GM18511 (cell line): ENCODE data around the gene DERA.
"Not testable (repeated sequence)": the region's sequence is repeated elsewhere in the genome, so short reads cannot be mapped to it uniquely, and the experiment has no call there.

Experiments used
- ATAC-seq: cut with Tn5 transposase; IDR thresholded peaks from one replicate; pipeline ENCODE4 v1.9.1; 2021; ENCODE audit warnings: mild to moderate bottlenecking, moderate library complexity; ENCODE audit not compliant: unreplicated experiment

Gene DERA

DNA sequence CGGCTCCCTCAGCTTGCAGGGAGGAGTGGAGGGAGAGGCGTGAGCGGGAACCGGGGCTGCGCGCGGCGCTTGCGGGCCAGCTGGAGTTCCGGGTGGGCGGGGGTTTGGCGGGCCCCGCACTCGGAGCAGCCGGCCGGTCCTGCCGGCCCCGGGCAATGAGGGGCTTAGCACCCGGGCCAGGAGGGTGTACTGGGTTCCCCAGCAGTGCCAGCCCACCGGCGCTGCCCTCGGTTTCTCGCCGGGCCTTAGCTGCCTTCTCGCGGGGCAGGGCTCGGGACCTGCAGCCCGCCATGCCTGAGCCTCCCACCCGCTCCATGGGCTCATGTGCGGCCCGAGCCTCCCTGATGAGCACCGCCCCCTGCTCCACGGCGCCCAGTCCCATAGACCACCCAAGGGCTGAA is 146.2 kb downstream of the DERA start:
- not testable (repeated sequence) for ATAC-seq

DNA sequence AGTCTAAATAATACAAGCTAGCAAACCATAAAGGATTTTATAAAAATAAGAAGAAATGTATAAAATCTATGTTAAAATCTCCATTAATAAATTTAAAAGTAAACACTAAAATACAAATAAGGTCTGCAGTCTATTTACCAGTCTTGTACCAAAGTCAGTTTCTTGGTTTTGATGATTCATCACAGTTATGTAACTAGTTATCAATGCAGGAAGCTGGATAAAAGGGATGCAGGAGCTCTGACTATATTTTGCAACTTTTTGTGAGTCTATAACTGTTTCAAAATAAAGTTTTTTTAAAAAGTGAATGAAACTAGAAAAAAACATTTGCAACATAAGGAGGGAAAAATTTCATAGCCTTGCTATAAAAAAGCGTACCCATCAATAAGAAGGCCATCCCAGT is 151.5 kb downstream of the DERA start:
- no peak for ATAC-seq

DNA sequence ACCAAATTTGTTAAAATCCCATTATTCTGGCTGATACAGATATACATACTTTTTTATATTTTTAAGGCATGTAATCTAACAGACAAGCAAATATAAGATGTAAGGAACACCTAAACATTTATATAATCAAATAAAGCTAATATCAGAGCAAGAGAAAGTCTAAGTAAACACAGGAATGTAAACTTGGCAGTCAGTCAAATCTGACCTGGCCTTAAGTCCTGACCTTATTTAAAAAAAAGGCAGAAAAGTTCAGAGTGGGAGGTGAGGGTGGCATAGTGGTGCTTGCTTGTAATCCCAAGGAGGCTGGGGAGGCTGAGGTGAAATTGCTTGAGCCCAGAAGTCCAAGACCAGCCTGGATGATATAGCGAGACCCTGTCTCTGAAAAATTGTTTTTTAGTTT is 152.6 kb downstream of the DERA start:
- no peak for ATAC-seq

DNA sequence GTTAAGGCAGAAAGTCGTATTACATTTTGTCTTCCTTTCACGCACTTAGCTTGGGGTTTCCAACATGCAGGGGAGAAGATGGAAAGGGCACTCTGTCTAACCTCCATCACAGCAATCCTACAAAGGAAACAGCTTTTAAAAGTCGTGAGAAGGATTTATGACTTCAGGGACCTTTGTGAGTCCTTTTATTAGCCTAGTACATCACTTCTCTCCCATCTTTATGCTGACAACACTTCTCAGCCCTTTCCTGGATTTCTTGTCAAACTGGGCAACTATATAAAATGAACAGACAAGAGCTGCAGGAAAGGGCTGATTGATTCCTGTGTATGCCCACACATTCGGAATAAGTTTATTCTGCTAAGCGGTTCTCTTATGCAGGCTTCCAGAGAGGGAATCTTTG is 159.0 kb downstream of the DERA start:
- no peak for ATAC-seq

DNA sequence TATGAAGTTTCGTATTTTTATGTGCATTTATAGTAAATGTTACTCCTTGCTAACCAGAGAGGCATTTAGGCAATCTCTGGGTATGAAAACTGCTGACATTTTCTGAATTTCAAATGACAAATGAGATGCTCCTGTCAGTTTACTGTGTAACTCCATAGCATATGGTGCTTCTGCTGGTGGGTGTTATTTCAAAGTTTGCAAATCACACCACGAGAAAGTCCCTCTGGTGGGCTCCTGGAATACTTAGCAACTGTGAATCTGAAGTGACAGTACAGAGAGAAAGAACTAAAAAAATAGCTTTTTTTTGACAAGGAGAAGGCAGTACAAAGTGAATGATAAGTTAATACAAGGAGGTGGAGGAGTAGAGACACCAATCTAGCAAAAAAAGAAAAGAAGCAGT is 161.5 kb downstream of the DERA start:
- no peak for ATAC-seq

DNA sequence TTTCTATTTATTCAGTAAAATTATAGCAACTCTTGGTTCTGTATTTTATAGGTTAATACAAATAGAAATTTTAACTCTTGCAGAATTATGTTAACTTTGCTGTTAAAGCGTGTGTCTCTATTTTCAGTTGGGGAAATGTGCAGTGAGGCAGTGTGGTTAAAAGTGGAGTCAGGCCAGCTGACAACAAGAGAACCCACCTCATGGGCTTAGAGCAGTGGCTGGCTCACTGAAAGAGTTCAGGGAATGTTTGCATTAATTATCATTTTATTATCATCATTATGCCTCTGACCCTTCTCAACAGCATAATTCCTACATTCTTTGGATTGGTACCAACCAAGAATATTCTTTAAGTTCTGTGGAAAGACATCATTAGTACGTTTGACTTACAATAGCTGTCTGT is 163.8 kb downstream of the DERA start:
- ATAC-seq = no peak

DNA sequence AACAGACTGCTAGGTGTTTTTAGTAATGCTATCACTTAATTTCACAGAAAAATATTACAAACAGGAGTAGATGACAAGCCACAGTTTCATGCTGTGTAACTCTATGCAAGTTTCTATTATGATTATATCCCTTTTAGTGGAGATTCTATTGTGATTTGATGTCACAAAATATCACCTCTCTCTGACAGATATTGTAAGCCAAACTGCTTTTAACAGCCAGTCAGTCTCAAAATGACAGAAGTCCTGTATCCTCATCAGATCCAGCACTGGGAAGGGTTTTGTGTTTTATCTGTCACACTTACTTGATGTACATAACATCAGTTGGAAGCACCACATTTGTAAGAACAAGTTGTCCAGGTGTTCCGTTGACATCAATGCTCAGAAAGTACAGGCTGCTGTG is 164.8 kb downstream of the DERA start:
- no peak for ATAC-seq

DNA sequence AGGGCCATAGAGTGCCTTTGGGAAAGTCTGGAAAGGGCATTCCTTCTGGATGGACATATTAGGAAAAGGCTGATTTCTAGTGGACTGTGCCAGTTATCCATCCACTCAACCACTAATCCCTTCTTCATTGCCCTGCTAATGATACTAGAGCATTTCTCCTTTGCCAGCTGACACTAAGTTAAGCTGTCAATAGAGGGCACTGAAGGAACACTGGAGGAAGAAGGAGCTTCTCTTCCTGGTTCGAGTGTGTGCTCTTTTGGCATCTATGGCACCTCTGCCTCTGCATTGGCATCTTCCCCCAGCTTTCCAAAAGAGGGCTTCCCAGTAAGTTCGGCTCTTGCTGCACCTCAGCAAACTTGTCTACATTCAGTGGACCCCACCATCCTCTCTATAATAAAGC is 165.4 kb downstream of the DERA start:
- peak; percentile 87 for ATAC-seq

DNA sequence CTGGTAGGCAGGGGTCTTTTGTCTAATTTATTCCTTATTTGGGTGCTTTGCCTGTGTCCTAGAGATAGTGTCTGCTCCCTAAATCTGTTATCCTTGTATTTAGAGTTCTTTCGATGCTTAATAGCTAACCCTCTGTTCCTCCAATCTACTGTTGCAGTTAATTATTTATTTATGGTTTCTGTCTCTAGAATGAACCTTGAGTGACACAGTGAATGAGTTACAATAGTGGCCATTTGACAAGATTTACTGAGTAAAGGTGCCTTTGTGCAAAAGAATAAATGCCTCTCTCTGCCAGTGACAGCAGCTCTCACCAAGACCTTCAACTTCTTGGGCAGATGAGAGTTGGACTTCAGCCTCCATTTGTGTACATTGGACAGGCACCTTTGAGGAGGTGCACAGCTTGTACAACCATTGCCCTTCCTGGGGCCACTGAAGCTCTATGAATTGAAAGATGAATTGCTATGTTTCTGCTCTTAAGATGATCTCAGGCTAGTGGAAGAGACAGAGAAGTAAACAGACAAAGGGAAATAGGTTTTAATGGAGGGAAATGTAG is 165.9 kb downstream of the DERA start:
- peak; percentile 68 for ATAC-seq

DNA sequence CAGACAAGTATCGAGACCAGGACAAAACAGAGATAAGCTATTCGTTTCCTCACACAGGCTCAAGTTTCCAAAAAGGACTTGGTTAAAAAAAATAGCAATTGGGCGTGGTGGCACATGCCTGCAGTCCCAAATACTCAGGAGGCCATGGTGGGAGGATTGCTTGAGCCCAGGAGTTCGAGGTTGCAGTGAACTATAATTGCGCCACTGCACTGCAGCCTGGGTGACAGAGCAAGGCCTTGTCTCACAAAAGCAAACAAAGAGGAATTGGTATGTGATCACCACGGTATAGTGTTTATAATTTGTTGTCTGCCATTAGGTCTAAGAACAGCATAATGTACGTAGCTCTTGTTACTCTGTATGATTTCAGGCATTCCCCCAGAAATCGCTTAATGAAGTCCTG is 175.3 kb downstream of the DERA start:
- ATAC-seq = no peak

DNA sequence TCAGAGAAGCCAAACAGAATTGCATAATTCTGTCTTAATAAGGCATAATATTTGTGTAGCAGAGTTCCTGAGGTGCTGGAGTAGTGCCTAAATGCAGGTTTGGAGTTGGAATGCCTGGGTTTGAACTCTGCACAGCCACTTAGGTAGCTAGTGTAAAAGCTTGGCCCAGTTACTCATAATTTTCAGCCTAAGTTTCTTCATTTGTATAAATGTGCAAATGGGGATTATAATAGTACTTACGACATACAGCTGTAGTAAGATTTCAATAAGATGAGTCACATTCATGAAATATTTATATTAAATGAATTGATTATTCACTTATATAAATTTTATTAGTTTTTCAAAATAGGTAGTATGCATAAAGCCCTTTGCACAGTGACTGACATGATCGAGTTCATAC is 175.8 kb downstream of the DERA start:
- ATAC-seq = no peak
